Stimulated activated CD4-positive, alpha-beta T cell treated with anti-CD3 and anti-CD28 coated beads, Interleukin-15, amount 100 ng/mL, for 1 hour (primary cell): ENCODE data around the gene TRIM52.
"Not testable (repeated sequence)": the region's sequence is repeated elsewhere in the genome, so short reads cannot be mapped to it uniquely, and the experiment has no call there.

Source experiments
- DNase-seq, 2 donors: peaks; one replicate each; pipeline ENCODE4 v3.0.0-alpha.2; 2020; ENCODE audit warnings: low read depth in 1 of 2, low spot score in 1 of 2

Gene TRIM52

GRCh38 chr5:181215997-181216989, 44.6 kb downstream of the TRIM52 start:
- no peak for DNase-seq

- not testable (repeated sequence) for DNase-seq
Measured at GRCh38 chr5:181214249-181214648, 46.7 kb downstream of the TRIM52 start.

GRCh38 chr5:181212934-181213333, 48.0 kb downstream of the TRIM52 start:
- DNase-seq = no peak

- no peak for DNase-seq
Measured at GRCh38 chr5:181212080-181212479, 48.9 kb downstream of the TRIM52 start.

GRCh38 chr5:181211208-181211607, 49.7 kb downstream of the TRIM52 start:
- DNase-seq = no peak

- not testable (repeated sequence) for DNase-seq
Measured at GRCh38 chr5:181210698-181211097, 50.2 kb downstream of the TRIM52 start.

- DNase-seq = not testable (repeated sequence)
Measured at GRCh38 chr5:181210148-181210547, 50.8 kb downstream of the TRIM52 start.

GRCh38 chr5:181209006-181209405, 51.9 kb downstream of the TRIM52 start:
- not testable (repeated sequence) for DNase-seq

- DNase-seq = no peak
Measured at GRCh38 chr5:181207960-181208253, 53.0 kb downstream of the TRIM52 start.

GRCh38 chr5:181207214-181207959, 53.6 kb downstream of the TRIM52 start:
- peak; percentile 49 to 84 for DNase-seq

GRCh38 chr5:181205761-181206649, 54.9 kb downstream of the TRIM52 start:
- DNase-seq = no peak
